DND-41 (cell line): ENCODE data around the gene CACNA1D.

Source experiments
- ATAC-seq: fragments of 200-7000 bp; cut with Tn5 transposase; 3 replicates; pipeline ENCODE4 v1.9.1; 2021; ENCODE audit warnings: low read depth; ENCODE audit not compliant: insufficient read depth
- DNase-seq: peaks from one replicate; pipeline ENCODE4 v3.0.0-alpha.2; 2020
- H2AFZ ChIP-seq: 2 replicates; pipeline ENCODE4 v1.6.0; 2012; ENCODE audit warnings: low read depth, low read length
- H3K27ac ChIP-seq: 2 replicates; pipeline ENCODE4 v1.5.1; 2012; ENCODE audit warnings: low read length, inconsistent platforms
- H3K27me3 ChIP-seq: fragments of 200-600 bp; sonication (generic); 2 replicates; pipeline ENCODE4 v1.6.0; 2012; ENCODE audit warnings: low read length, mild to moderate bottlenecking, inconsistent platforms; ENCODE audit not compliant: insufficient read depth, poor library complexity
- H3K36me3 ChIP-seq: 2 replicates; pipeline ENCODE4 v1.5.1; 2012; ENCODE audit warnings: low read length, inconsistent platforms; ENCODE audit not compliant: insufficient read depth
- H3K4me1 ChIP-seq: 2 replicates; pipeline ENCODE4 v1.5.1; 2012; ENCODE audit warnings: mild to moderate bottlenecking, low read length; ENCODE audit not compliant: insufficient read depth
- H3K4me2 ChIP-seq: 2 replicates; pipeline ENCODE4 v1.6.0; 2012; ENCODE audit warnings: mild to moderate bottlenecking, moderate library complexity, low read length, inconsistent platforms; ENCODE audit not compliant: insufficient read depth
- H3K4me3 ChIP-seq, 2 experiments: fragments of 200-600 bp in 1 of 2; shearing (Covaris generic) in 1 of 2; 2 replicates each; pipeline ENCODE4 v1.5.1; 2012 to 2016; ENCODE audit warnings: inconsistent platforms in 2 of 2, low read length in 2 of 2, mild to moderate bottlenecking in 2 of 2, low read depth in 1 of 2, moderate library complexity in 1 of 2
- H3K79me2 ChIP-seq: 2 replicates; pipeline ENCODE4 v1.6.0; 2012; ENCODE audit warnings: low read length, inconsistent platforms; ENCODE audit not compliant: insufficient read depth
- H3K9ac ChIP-seq: 2 replicates; pipeline ENCODE4 v1.6.0; 2012; ENCODE audit warnings: low read depth, mild to moderate bottlenecking, inconsistent platforms, low read length, moderate library complexity
- H3K9me3 ChIP-seq: 2 replicates; pipeline ENCODE4 v1.5.1; 2012; ENCODE audit warnings: low read length, moderate library complexity, mild to moderate bottlenecking, inconsistent platforms; ENCODE audit not compliant: insufficient read depth, severe bottlenecking
- H4K20me1 ChIP-seq: 2 replicates; pipeline ENCODE4 v1.6.0; 2012; ENCODE audit warnings: low read length; ENCODE audit not compliant: insufficient read depth
- EZH2 ChIP-seq: IDR thresholded peaks from 3 replicates; pipeline ENCODE4 v1.6.1; 2012; ENCODE audit warnings: borderline replicate concordance, low read depth, mild to moderate bottlenecking, moderate library complexity, low read length, inconsistent platforms; ENCODE audit not compliant: severe bottlenecking
- TF ChIP-seq, protein P1 (sequence below): IDR thresholded peaks from 2 replicates; pipeline ENCODE4 v1.5.1; 2012; ENCODE audit warnings: borderline replicate concordance, low read length, moderate library complexity, mild to moderate bottlenecking; ENCODE audit not compliant: poor library complexity, severe bottlenecking; ENCODE audit errors: extremely low read depth

CACNA1D gene

DNA sequence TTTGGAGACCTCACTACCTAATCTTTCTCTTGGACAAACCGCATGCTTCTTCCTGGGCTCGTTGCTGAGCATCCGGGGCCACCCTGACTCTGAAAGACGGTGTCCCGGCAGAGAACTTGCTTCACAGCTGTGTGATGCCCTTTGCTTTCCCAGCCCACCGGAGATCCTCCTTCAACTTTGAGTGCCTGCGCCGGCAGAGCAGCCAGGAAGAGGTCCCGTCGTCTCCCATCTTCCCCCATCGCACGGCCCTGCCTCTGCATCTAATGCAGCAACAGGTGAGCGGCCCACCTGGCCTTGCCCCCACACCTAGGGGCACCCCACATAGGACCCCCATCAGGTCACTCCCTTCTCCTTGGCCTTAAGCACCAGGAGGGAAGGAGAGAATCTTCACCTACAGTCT is 314.1 kb downstream of the CACNA1D start:
- DNase-seq (no peak), ATAC-seq (no peak)
- no peaks in the 10 kb centered on the region for H3K79me2 ChIP-seq
- H3K27ac ChIP-seq = no peak overlapping the region
- no peak overlapping the region for H3K4me2 ChIP-seq
- TF ChIP-seq, protein P1, sequence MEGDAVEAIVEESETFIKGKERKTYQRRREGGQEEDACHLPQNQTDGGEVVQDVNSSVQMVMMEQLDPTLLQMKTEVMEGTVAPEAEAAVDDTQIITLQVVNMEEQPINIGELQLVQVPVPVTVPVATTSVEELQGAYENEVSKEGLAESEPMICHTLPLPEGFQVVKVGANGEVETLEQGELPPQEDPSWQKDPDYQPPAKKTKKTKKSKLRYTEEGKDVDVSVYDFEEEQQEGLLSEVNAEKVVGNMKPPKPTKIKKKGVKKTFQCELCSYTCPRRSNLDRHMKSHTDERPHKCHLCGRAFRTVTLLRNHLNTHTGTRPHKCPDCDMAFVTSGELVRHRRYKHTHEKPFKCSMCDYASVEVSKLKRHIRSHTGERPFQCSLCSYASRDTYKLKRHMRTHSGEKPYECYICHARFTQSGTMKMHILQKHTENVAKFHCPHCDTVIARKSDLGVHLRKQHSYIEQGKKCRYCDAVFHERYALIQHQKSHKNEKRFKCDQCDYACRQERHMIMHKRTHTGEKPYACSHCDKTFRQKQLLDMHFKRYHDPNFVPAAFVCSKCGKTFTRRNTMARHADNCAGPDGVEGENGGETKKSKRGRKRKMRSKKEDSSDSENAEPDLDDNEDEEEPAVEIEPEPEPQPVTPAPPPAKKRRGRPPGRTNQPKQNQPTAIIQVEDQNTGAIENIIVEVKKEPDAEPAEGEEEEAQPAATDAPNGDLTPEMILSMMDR = no peak
- no peak for TF ChIP-seq EZH2
- no peaks in the 10 kb centered on the region for H3K4me1 ChIP-seq
- no peak overlapping the region for H3K4me3 ChIP-seq
- no peaks in the 10 kb centered on the region for H3K9me3 ChIP-seq
- no peak overlapping the region for H2AFZ ChIP-seq
- no peaks in the 10 kb centered on the region for H3K36me3 ChIP-seq
- H3K27me3 ChIP-seq = no peaks in the 10 kb centered on the region
- no peak overlapping the region for H3K9ac ChIP-seq
- H4K20me1 ChIP-seq = peaks cover 3% of the 10 kb centered on the region

DNA sequence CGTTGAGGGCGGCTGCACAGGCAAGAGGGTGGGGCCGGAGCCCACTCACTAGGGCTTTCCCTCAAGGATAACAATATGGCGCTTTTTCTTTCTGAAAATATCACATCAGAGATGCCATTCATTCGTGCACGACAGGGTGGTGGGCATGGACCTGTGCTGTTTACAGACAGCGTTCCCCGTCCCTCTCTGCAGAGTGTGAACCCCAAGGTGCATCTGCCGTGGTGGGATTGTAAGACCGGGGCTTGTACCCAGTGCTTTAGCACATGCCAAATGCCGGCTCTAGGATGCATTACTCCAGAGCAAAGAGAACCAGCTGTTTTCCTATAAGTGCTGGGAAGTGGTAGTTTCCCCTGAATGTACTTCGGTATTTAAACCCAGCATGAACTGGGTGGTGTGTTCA is 314.9 kb downstream of the CACNA1D start:
- no peak overlapping the region for H3K9ac ChIP-seq
- no peaks in the 10 kb centered on the region for H3K4me1 ChIP-seq
- H3K4me3 ChIP-seq = no peak overlapping the region
- no peak overlapping the region for H3K27ac ChIP-seq
- H4K20me1 ChIP-seq = peaks cover 3% of the 10 kb centered on the region
- H2AFZ ChIP-seq = no peak overlapping the region
- H3K4me2 ChIP-seq = no peak overlapping the region
- ATAC-seq (no peak), DNase-seq (no peak)
- H3K27me3 ChIP-seq = no peaks in the 10 kb centered on the region
- H3K9me3 ChIP-seq = no peaks in the 10 kb centered on the region
- H3K79me2 ChIP-seq = no peaks in the 10 kb centered on the region
- H3K36me3 ChIP-seq = no peaks in the 10 kb centered on the region
- TF ChIP-seq, protein P1 = no peak
- TF ChIP-seq EZH2 = no peak

DNA sequence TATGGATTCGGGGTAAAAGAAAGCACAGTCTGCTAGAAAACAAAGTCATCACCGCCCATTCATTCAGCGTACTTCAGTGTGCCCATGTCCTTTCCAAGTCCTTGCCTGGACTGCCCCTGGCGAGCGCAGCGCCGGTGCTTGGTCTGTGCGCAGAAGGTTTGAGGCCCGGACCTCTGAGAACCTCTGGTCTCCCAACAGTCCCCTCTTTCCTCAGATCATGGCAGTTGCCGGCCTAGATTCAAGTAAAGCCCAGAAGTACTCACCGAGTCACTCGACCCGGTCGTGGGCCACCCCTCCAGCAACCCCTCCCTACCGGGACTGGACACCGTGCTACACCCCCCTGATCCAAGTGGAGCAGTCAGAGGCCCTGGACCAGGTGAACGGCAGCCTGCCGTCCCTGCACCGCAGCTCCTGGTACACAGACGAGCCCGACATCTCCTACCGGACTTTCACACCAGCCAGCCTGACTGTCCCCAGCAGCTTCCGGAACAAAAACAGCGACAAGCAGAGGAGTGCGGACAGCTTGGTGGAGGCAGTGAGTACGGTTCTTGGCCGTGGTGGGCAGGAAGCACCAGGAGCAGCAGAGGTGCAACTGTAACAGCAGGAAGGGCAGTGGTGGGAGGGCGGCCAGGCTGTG is 315.5 kb downstream of the CACNA1D start:
- H2AFZ ChIP-seq = no peak overlapping the region
- no peak for ATAC-seq
- no peaks in the 10 kb centered on the region for H3K27me3 ChIP-seq
- no peaks in the 10 kb centered on the region for H3K79me2 ChIP-seq
- H3K4me1 ChIP-seq = no peaks in the 10 kb centered on the region
- no peak overlapping the region for H3K9ac ChIP-seq
- H3K4me2 ChIP-seq = no peak overlapping the region
- no peak for TF ChIP-seq EZH2
- TF ChIP-seq, protein P1 = no peak
- H3K27ac ChIP-seq = no peak overlapping the region
- H3K36me3 ChIP-seq = no peaks in the 10 kb centered on the region
- no peak for DNase-seq
- no peaks in the 10 kb centered on the region for H3K9me3 ChIP-seq
- H4K20me1 ChIP-seq = peaks cover 3% of the 10 kb centered on the region
- H3K4me3 ChIP-seq = no peak overlapping the region
